Liver (tissue), 9 donors: Measurements from ENCODE around the gene BHLHE23. TPM values are rescaled to one million over a fixed set of nuclear protein-coding genes. Genes with fewer than 3 reads are reported as not detected.

Source experiments
- DNase-seq: peaks from one replicate; pipeline ENCODE4 v3.0.0-alpha.2; 2017; ENCODE audit warnings: low spot score
- H3K27ac ChIP-seq, 2 donors: one replicate each; pipeline ENCODE4 v1.7.0; 2013; ENCODE audit warnings: inconsistent platforms in 2 of 2, low read length in 2 of 2, control low read depth in 1 of 2, low read depth in 1 of 2, mild to moderate bottlenecking in 1 of 2
- H3K27me3 ChIP-seq, 4 donors: one replicate each; pipeline versions ENCODE4 v1.6.1 to v1.7.0; 2013; ENCODE audit warnings: low read length in 3 of 4, inconsistent platforms in 1 of 4, mild to moderate bottlenecking in 1 of 4, moderate library complexity in 1 of 4; ENCODE audit not compliant: control insufficient read depth in 4 of 4, insufficient read depth in 4 of 4
- H3K36me3 ChIP-seq, 4 donors: one replicate each; pipeline versions ENCODE4 v1.6.1 to v1.7.0; 2013; ENCODE audit warnings: low read length in 3 of 4, mild to moderate bottlenecking in 3 of 4, low read depth in 1 of 4, moderate library complexity in 1 of 4; ENCODE audit not compliant: control insufficient read depth in 4 of 4, insufficient read depth in 3 of 4
- H3K4me1 ChIP-seq, 4 donors: one replicate each; pipeline versions ENCODE4 v1.6.1 to v1.7.0; 2013; ENCODE audit warnings: low read length in 3 of 4, mild to moderate bottlenecking in 3 of 4, moderate library complexity in 1 of 4; ENCODE audit not compliant: control insufficient read depth in 4 of 4, insufficient read depth in 4 of 4
- H3K4me3 ChIP-seq, 3 donors: one replicate each; pipeline versions ENCODE4 v1.6.1 to v1.7.0; 2013; ENCODE audit warnings: low read length in 3 of 3, control low read depth in 1 of 3, low read depth in 1 of 3, mild to moderate bottlenecking in 1 of 3
- H3K9ac ChIP-seq, 2 donors: one replicate each; pipeline ENCODE4 v1.7.0; 2013; ENCODE audit warnings: low read length in 2 of 2, mild to moderate bottlenecking in 2 of 2, moderate library complexity in 2 of 2, control low read depth in 1 of 2, low read depth in 1 of 2
- H3K9me3 ChIP-seq, 4 donors: one replicate each; pipeline versions ENCODE4 v1.6.1 to v1.7.0; 2013; ENCODE audit warnings: low read length in 3 of 4; ENCODE audit not compliant: control insufficient read depth in 4 of 4
- ATF3 ChIP-seq: IDR thresholded peaks from 2 replicates; pipeline ENCODE4 v1.6.1; 2016; ENCODE audit warnings: antibody characterized with exemption
- CTCF ChIP-seq: fragments of 150-350 bp; IDR thresholded peaks from 2 replicates; pipeline ENCODE4 v1.5.1; 2017; ENCODE audit warnings: improper control_type of control experiment, low read depth, low read length; ENCODE audit not compliant: missing input control
- EGR1 ChIP-seq, 2 donors: IDR thresholded peaks; 2 replicates each; pipeline ENCODE4 v1.6.1; 2016 to 2018; ENCODE audit warnings: antibody characterized with exemption in 2 of 2, low read depth in 2 of 2
- FOXA1 ChIP-seq: IDR thresholded peaks from 2 replicates; pipeline ENCODE4 v1.6.1; 2016; ENCODE audit warnings: antibody characterized with exemption
- FOXA2 ChIP-seq: IDR thresholded peaks from 2 replicates; pipeline ENCODE4 v1.6.1; 2016; ENCODE audit warnings: antibody characterized with exemption
- GABPA ChIP-seq, 2 donors: IDR thresholded peaks in 1 of 2; conservative IDR thresholded peaks in 1 of 2; 2 replicates each; pipeline ENCODE4 v1.6.1; 2016; ENCODE audit warnings: antibody characterized with exemption in 2 of 2, mild to moderate bottlenecking in 1 of 2, moderate library complexity in 1 of 2
- HNF4A ChIP-seq, 2 donors: conservative IDR thresholded peaks; 2 replicates each; pipeline ENCODE4 v1.6.1; 2016; ENCODE audit warnings: antibody characterized with exemption in 2 of 2, mild to moderate bottlenecking in 2 of 2
- JUND ChIP-seq, 2 donors: IDR thresholded peaks; 2 replicates each; pipeline ENCODE4 v1.6.1; 2016; ENCODE audit warnings: antibody characterized with exemption in 2 of 2
- MAX ChIP-seq: IDR thresholded peaks from 2 replicates; pipeline ENCODE4 v1.6.1; 2016; ENCODE audit warnings: antibody characterized with exemption
- NR2F2 ChIP-seq: IDR thresholded peaks from 2 replicates; pipeline ENCODE4 v1.6.1; 2016; ENCODE audit warnings: antibody characterized with exemption
- RAD21 ChIP-seq, 2 donors: IDR thresholded peaks; 2 replicates each; pipeline ENCODE4 v1.6.1; 2016; ENCODE audit warnings: antibody characterized with exemption in 2 of 2, mild to moderate bottlenecking in 2 of 2
- REST ChIP-seq: IDR thresholded peaks from 2 replicates; pipeline ENCODE4 v1.6.1; 2016; ENCODE audit warnings: antibody characterized with exemption, mild to moderate bottlenecking
- RXRA ChIP-seq, 2 donors: IDR thresholded peaks; 2 replicates each; pipeline ENCODE4 v1.6.1; 2017 to 2018; ENCODE audit warnings: antibody characterized with exemption in 2 of 2, mild to moderate bottlenecking in 1 of 2
- SP1 ChIP-seq: IDR thresholded peaks from 2 replicates; pipeline ENCODE4 v1.6.1; 2018; ENCODE audit warnings: antibody characterized with exemption, mild to moderate bottlenecking
- TAF1 ChIP-seq: conservative IDR thresholded peaks from 2 replicates; pipeline ENCODE4 v1.6.1; 2016; ENCODE audit warnings: antibody characterized with exemption, mild to moderate bottlenecking
- YY1 ChIP-seq: IDR thresholded peaks from 2 replicates; pipeline ENCODE4 v1.6.1; 2016; ENCODE audit warnings: antibody characterized with exemption, mild to moderate bottlenecking
- ZBTB33 ChIP-seq: IDR thresholded peaks from 2 replicates; pipeline ENCODE4 v1.6.1; 2016; ENCODE audit warnings: antibody characterized with exemption
- WGBS: extraction: QIAGEN DNeasy Blood & Tissue Kit; methylation state at CpG from one replicate; pipeline ENCODE4 v1.1.7; 2013; 5-methylcytosine and 5-hydroxymethylcytosine counted together
- polyA plus RNA-seq, 2 donors: library from polyadenylated mRNA; stranded (reverse) in 1 of 2; unstranded in 1 of 2; fragments of 200-250 nt in 1 of 2; fragments of >200 nt in 1 of 2; fragmentation: Nextera tagmentation in 1 of 2; extraction: Ambion mirVana in 1 of 2; gene quantifications; one replicate each; pipeline versions ENCODE4 v1.2.1 to v1.2.3, GENCODE V29; 2013 to 2015
- total RNA-seq, 2 donors: library from RNA; depleted of rRNA; stranded (reverse); fragments of >200 nt; gene quantifications; one replicate each; pipeline ENCODE4 v1.2.3, GENCODE V29; 2014
- donor health status: healthy.
- donor health status: healthy.
- donor health status: healthy.
- donor health status: healthy.
- donor health status: healthy.

BHLHE23 gene
- total and polyA plus RNA-seq, 4 donors = not detected

GRCh38 chr20:62996596-62996982, 10.2 kb downstream of the BHLHE23 start:
- Histone ChIP-seq H3K27me3 (peaks cover 0 to 13% (median 2%) of the 10 kb centered on the region in 4 donors), H3K9ac (no peak overlapping the region), H3K36me3 (no peaks in the 10 kb centered on the region), H3K27ac (no peak overlapping the region), H3K4me3 (no peak overlapping the region), H3K9me3 (no peaks in the 10 kb centered on the region), H3K4me1 (no peaks in the 10 kb centered on the region)
- TF ChIP-seq TAF1 (no peak), RAD21 (IDR thresholded peaks at IDR 0.05) (no peak), YY1 (no peak), EGR1 (IDR thresholded peaks at IDR 0.05; ENCODE audit: low read depth in 2 of 2) (no peak), NR2F2 (no peak), ATF3 (no peak), ZBTB33 (no peak), CTCF (no peak), FOXA2 (no peak), SP1 (no peak), REST (no peak), FOXA1 (no peak)
- WGBS = 79% methylated on average over 14 of the region's 14 CpGs
- no peak for DNase-seq

GRCh38 chr20:62995898-62996595, 10.7 kb downstream of the BHLHE23 start:
- Histone ChIP-seq H3K9ac (no peak overlapping the region), H3K36me3 (no peaks in the 10 kb centered on the region), H3K27me3 (peaks cover 0 to 13% (median 2%) of the 10 kb centered on the region in 4 donors), H3K9me3 (no peaks in the 10 kb centered on the region), H3K27ac (no peak overlapping the region), H3K4me1 (no peaks in the 10 kb centered on the region), H3K4me3 (no peak overlapping the region)
- 70% methylated on average over 25 of the region's 25 CpGs for WGBS
- TF ChIP-seq SP1 (no peak), JUND (IDR thresholded peaks at IDR 0.05) (no peak), MAX (no peak), HNF4A (conservative IDR thresholded peaks at IDR 0.05) (no peak), RXRA (IDR thresholded peaks at IDR 0.05) (no peak), ATF3 (no peak), REST (no peak), NR2F2 (no peak), FOXA1 (no peak), ZBTB33 (no peak), FOXA2 (no peak), RAD21 (IDR thresholded peaks at IDR 0.05) (no peak), GABPA (IDR thresholded peaks at IDR 0.05 in 1 of 2, conservative IDR thresholded peaks at IDR 0.05 in 1 of 2) (no peak)
- no peak for DNase-seq
